Measurements from ENCODE around the gene FBXW7. TPM values are rescaled to one million over a fixed set of nuclear protein-coding genes. Genes with fewer than 3 reads are reported as not detected.

The FBXW7 gene
- total and polyA plus RNA-seq, 2 of the 8 experiments (the other 6 are each of a cell fraction or from before 2014, with no cell fraction given) = 6.0 to 26.7 TPM

GRCh38 chr4:152281211-152281610 lies 254.7 kb downstream of the FBXW7 start:
- Histone ChIP-seq H3K23ac (ENCODE audit: insufficient read length) (no peak overlapping the region), H3K56ac (replicated peaks; ENCODE audit: insufficient read length, low read depth, low read length) (no peak overlapping the region), H3K27ac (ENCODE audit: low read depth, low read length) (no peak overlapping the region), H3K79me2 (ENCODE audit: control insufficient read depth in 1 of 2, insufficient read depth in 2 of 2, low read length in 2 of 2) (no peaks in the 10 kb centered on the region), H3K27me3 (replicated peaks in 1 of 4; ENCODE audit: control insufficient read depth in 3 of 4, extremely low read depth in 1 of 4, insufficient read depth in 3 of 4, low read length in 3 of 4) (no peaks in the 10 kb centered on the region; a peak in 1 of 7 replicates), H4K20me1 (replicated peaks in 1 of 2; ENCODE audit: control insufficient read depth in 1 of 2, insufficient read depth in 2 of 2, low read length in 2 of 2) (no peaks in the 10 kb centered on the region), H3K4me1 (replicated peaks in 1 of 4; ENCODE audit: control insufficient read depth in 3 of 4, insufficient read depth in 4 of 4, low read length in 3 of 4) (peaks cover 5 to 19% (median 10%) of the 10 kb centered on the region in 4 experiments), H3K9ac (replicated peaks in 1 of 4; ENCODE audit: extremely low read depth in 1 of 4, low read depth in 3 of 4, low read length in 3 of 4) (no peak overlapping the region), H3K36me3 (ENCODE audit: control insufficient read depth in 2 of 4, insufficient read depth in 4 of 4, low read length in 3 of 4) (no peaks in the 10 kb centered on the region), H3K9me3 (ENCODE audit: insufficient read depth in 2 of 2, low read depth in 1 of 2, low read length in 1 of 2) (no peaks in the 10 kb centered on the region), H2BK5ac (ENCODE audit: low read depth, low read length) (no peak overlapping the region), H4K91ac (replicated peaks; ENCODE audit: insufficient read length, low read length) (no peak overlapping the region), H3K4me2 (ENCODE audit: insufficient read depth in 1 of 2, low read depth in 2 of 2, low read length in 2 of 2) (no peak overlapping the region), H3K79me1 (ENCODE audit: low read depth, low read length) (no peaks in the 10 kb centered on the region), H2BK120ac (replicated peaks; ENCODE audit: low read depth, low read length) (no peak overlapping the region), H4K8ac (ENCODE audit: extremely low read depth, insufficient read depth, low read length) (no peak overlapping the region; the same call in 1 of the 2 replicates), H2AK5ac (ENCODE audit: low read depth, low read length) (no peak overlapping the region), H3K18ac (ENCODE audit: extremely low read depth, low read length) (no peak overlapping the region), H3K4ac (replicated peaks; ENCODE audit: insufficient read length, low read depth, low read length) (no peak overlapping the region), H2BK15ac (ENCODE audit: low read length) (no peak overlapping the region), H3K4me3 (ENCODE audit: extremely low read depth in 1 of 4, insufficient read depth in 2 of 4, low read depth in 3 of 4, low read length in 4 of 4) (no peak overlapping the region), H2BK20ac (ENCODE audit: low read length) (no peak overlapping the region), H4K5ac (ENCODE audit: insufficient read length, low read depth, low read length) (no peak overlapping the region), H2BK12ac (ENCODE audit: low read depth, low read length) (no peak overlapping the region), H3K23me2 (ENCODE audit: low read depth, low read length) (no peaks in the 10 kb centered on the region; the same call in 1 of the 2 replicates), H3K14ac (ENCODE audit: insufficient read length) (no peak overlapping the region), H2AFZ (ENCODE audit: low read length) (no peak overlapping the region)
- no peak for FAIRE-seq
- ChIA-PET POLR2A (ENCODE audit: partially characterized antibody) (interaction anchor here (0.6 kb wide), 1 partner anchor 12 kb away, joined by 3 read pairs; no protein-coding TSS in a partner anchor), CTCF (ENCODE audit: partially characterized antibody) (no interaction called here)
- 92% methylated on average over 2 of the region's 2 CpGs; no CpG with 5 or more reads in 1 of the 2 experiments for WGBS, 2 experiments (ENCODE audit: extremely low coverage in 1 of 2, insufficient coverage in 1 of 2, insufficient read length in 1 of 2, insufficient replicate concordance in 2 of 2, low coverage in 1 of 2, low lambda C conversion rate in 2 of 2, missing lambda C conversion rate in 1 of 2)
- no peak for TF ChIP-seq HDAC2 (IDR thresholded peaks at IDR 0.05; ENCODE audit: borderline replicate concordance in 1 of 2, low read depth in 2 of 2, low read length in 2 of 2)
- TF ChIP-seq TAF7 (optimal IDR thresholded peaks at IDR 0.05; ENCODE audit: borderline replicate concordance, low read depth, low read length) = no peak
- TF ChIP-seq CREB1 (IDR thresholded peaks at IDR 0.05) = no peak
- DNase-seq (ENCODE audit: low read depth in 1 of 2, low spot score in 2 of 2) = no peak
